Endodermal cell (in vitro differentiated cells): ENCODE measurements around the gene OXCT1. TPM values are rescaled to one million over a fixed set of nuclear protein-coding genes. Genes with fewer than 3 reads are reported as not detected.

ENCODE experiments used
- DNase-seq: peaks from one replicate; pipeline ENCODE4 v3.0.0-alpha.2; 2017
- H3K27ac ChIP-seq: 2 replicates; pipeline ENCODE4 v1.5.1; 2013; ENCODE audit warnings: mild to moderate bottlenecking, low read depth, low read length, moderate library complexity
- H3K27me3 ChIP-seq: 2 replicates; pipeline ENCODE4 v1.6.1; 2013; ENCODE audit warnings: mild to moderate bottlenecking, low read length, moderate library complexity; ENCODE audit not compliant: insufficient read depth, control insufficient read depth, poor library complexity, severe bottlenecking
- H3K36me3 ChIP-seq: 2 replicates; pipeline ENCODE4 v1.7.0; 2013; ENCODE audit warnings: mild to moderate bottlenecking, low read length, moderate library complexity; ENCODE audit not compliant: control insufficient read depth, insufficient read depth
- H3K4me1 ChIP-seq: one replicate; pipeline ENCODE4 v1.7.0; 2013; ENCODE audit warnings: low read length; ENCODE audit not compliant: control insufficient read depth, insufficient read depth
- H3K4me3 ChIP-seq: 2 replicates; pipeline ENCODE4 v1.5.1; 2013; ENCODE audit warnings: mild to moderate bottlenecking, low read length, moderate library complexity
- H3K9ac ChIP-seq: 2 replicates; pipeline ENCODE4 v1.6.1; 2013; ENCODE audit warnings: mild to moderate bottlenecking, low read length, moderate library complexity; ENCODE audit not compliant: poor library complexity, severe bottlenecking; ENCODE audit errors: extremely low read depth
- H3K9me3 ChIP-seq: 2 replicates; pipeline ENCODE4 v1.6.1; 2013; ENCODE audit warnings: mild to moderate bottlenecking, low read length, moderate library complexity; ENCODE audit not compliant: control insufficient read depth
- H3K27ac Mint-ChIP-seq: 2 replicates; pipeline ENCODE4 v1.8.0; 2020; ENCODE audit warnings: mixed read lengths
- H3K27me3 Mint-ChIP-seq: 2 replicates; pipeline ENCODE4 v1.8.0; 2021; ENCODE audit warnings: mild to moderate bottlenecking, mixed read lengths; ENCODE audit not compliant: insufficient read depth
- H3K36me3 Mint-ChIP-seq: 2 replicates; pipeline ENCODE4 v1.8.0; 2020; ENCODE audit warnings: low read depth, mixed read lengths
- H3K4me1 Mint-ChIP-seq: 2 replicates; pipeline ENCODE4 v1.8.0; 2020; ENCODE audit warnings: mixed read lengths
- H3K4me3 Mint-ChIP-seq: 2 replicates; pipeline ENCODE4 v1.8.0; 2020; ENCODE audit warnings: mild to moderate bottlenecking, moderate library complexity, mixed read lengths
- H3K9me3 Mint-ChIP-seq: 2 replicates; pipeline ENCODE4 v1.8.0; 2020; ENCODE audit warnings: mild to moderate bottlenecking, mixed read lengths
- WGBS, 2 experiments: methylation state at CpG; one replicate each; pipeline versions ENCODE4 v1.1.5 to v1.1.7; 2013; ENCODE audit warnings: missing lambda C conversion rate in 2 of 2, mixed read lengths in 1 of 2; ENCODE audit not compliant: insufficient coverage in 1 of 2, insufficient read length in 1 of 2; 5-methylcytosine and 5-hydroxymethylcytosine counted together
- total RNA-seq, 2 donors: library from RNA; stranded (reverse); fragmentation: NEBNext Ultra II Directional in 1 of 2; extraction: Animal tissue kit (Norgen Biotek cat#: 25700) in 1 of 2; gene quantifications; 2 replicates in 1 of 2; 3 replicates in 1 of 2; pipeline ENCODE4 v1.2.1, GENCODE V29; 2021
- TF ChIP-seq, protein P1 (sequence below): fragments of 200-600 bp; sonication (generic); conservative IDR thresholded peaks from 2 replicates; pipeline ENCODE4 v1.5.0; 2021; ENCODE audit warnings: antibody characterized with exemption, mild to moderate bottlenecking

OXCT1 gene
- total RNA-seq, 2 donors from 2014 or later: 24.5 to 25.1 TPM

DNA sequence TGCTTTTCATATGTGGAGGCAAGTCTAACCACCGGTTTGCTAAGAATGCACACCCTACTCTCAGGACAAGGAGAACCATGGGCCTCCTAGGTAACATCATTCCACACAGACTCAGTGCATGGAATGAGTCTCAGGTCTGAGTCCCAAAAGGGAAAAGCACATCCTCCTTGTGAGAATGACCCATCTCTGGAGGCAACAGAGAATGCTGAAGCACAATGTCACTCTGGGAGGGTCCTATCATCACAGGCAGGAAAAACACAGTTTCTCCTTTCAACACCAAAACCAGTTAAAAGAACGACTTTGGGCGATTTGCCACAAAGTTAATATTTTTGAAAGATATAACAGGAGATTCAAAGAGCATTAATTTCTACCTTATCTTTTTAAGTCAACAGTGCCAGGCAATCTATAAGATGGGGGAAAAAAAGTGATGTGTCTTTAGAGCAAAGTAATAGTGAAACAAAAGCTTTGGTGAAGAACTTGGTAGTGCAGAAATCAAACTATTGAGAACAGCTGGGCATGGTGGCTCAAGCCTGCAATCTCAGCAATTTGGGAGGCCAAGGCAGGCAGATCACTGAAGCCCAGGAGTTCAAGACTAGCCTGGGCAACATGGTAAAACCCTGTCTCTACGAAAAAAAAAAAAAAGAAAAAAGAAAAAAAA is 97.3 kb downstream of the OXCT1 start:
- WGBS, 2 experiments: 96% methylated on average over 4 of the region's 4 CpGs; no CpG with 5 or more reads in 1 of the 2 experiments
- no peaks in the 10 kb centered on the region for H3K4me1 ChIP-seq
- H3K9me3 ChIP-seq: no peaks in the 10 kb centered on the region
- TF ChIP-seq, protein P1, sequence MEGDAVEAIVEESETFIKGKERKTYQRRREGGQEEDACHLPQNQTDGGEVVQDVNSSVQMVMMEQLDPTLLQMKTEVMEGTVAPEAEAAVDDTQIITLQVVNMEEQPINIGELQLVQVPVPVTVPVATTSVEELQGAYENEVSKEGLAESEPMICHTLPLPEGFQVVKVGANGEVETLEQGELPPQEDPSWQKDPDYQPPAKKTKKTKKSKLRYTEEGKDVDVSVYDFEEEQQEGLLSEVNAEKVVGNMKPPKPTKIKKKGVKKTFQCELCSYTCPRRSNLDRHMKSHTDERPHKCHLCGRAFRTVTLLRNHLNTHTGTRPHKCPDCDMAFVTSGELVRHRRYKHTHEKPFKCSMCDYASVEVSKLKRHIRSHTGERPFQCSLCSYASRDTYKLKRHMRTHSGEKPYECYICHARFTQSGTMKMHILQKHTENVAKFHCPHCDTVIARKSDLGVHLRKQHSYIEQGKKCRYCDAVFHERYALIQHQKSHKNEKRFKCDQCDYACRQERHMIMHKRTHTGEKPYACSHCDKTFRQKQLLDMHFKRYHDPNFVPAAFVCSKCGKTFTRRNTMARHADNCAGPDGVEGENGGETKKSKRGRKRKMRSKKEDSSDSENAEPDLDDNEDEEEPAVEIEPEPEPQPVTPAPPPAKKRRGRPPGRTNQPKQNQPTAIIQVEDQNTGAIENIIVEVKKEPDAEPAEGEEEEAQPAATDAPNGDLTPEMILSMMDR: no peak
- no peak overlapping the region for H3K27ac ChIP-seq
- Mint-ChIP-seq H3K9me3 (no peaks in the 10 kb centered on the region), H3K27me3 (peaks cover 2% of the 10 kb centered on the region), H3K4me3 (no peak overlapping the region), H3K27ac (no peak overlapping the region), H3K36me3 (no peaks in the 10 kb centered on the region), H3K4me1 (peaks cover 8% of the 10 kb centered on the region)
- no peaks in the 10 kb centered on the region for H3K27me3 ChIP-seq
- H3K9ac ChIP-seq: no peak overlapping the region
- H3K4me3 ChIP-seq: no peak overlapping the region
- no peak for DNase-seq
- H3K36me3 ChIP-seq: no peaks in the 10 kb centered on the region

DNA sequence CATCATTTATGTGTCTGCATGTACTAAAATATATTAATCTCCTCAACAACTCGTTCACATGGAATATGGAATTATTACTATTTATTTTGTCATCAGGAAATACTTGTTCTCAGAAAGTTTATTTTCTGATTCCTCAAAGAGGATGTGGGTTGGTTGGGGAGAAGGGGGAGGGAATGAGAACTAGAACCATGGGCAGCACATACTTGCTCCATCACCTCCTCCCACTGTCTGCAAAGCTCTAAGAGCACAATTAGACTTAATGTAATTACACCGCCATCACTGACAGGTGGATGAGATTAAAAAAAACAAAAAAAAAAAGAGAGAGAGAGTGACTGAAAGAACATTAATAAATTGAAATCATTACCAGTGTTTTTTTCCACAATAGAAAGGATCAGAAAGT is 98.2 kb downstream of the OXCT1 start:
- Mint-ChIP-seq H3K36me3 (no peaks in the 10 kb centered on the region), H3K27me3 (peaks cover 2% of the 10 kb centered on the region), H3K4me3 (no peak overlapping the region), H3K27ac (no peak overlapping the region), H3K9me3 (no peaks in the 10 kb centered on the region), H3K4me1 (peaks cover 8% of the 10 kb centered on the region)
- TF ChIP-seq, protein P1: no peak
- no peaks in the 10 kb centered on the region for H3K36me3 ChIP-seq
- no peaks in the 10 kb centered on the region for H3K27me3 ChIP-seq
- no peak overlapping the region for H3K4me3 ChIP-seq
- no peaks in the 10 kb centered on the region for H3K9me3 ChIP-seq
- no peak for DNase-seq
- H3K4me1 ChIP-seq: no peaks in the 10 kb centered on the region
- H3K27ac ChIP-seq: no peak overlapping the region
- no CpG with 5 or more reads among the region's 2 CpGs for WGBS, 2 experiments
- H3K9ac ChIP-seq: no peak overlapping the region

DNA sequence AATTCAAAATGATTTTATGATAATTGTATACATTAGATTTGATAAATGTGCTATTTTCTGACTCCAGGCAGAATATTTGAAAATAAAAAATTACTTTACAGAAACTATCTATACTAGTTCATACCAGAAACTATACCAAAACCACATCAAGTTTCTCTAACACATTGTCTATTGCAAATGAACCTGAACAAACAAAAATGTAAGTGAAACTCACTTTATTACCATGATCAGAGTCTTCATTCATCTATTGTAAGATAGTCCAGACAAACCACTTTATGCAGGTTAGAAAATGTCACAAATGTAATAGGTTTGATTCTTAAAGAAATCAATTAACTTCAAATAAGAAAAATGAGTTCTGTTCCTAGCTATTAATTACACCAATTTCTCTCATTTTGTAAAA is 99.4 kb downstream of the OXCT1 start:
- H3K4me1 ChIP-seq: no peaks in the 10 kb centered on the region
- TF ChIP-seq, protein P1: no peak
- H3K9me3 Mint-ChIP-seq: no peaks in the 10 kb centered on the region

More for the DNA sequence above, 99.4 kb downstream of the OXCT1 start:
- no peak for DNase-seq
- H3K36me3 Mint-ChIP-seq: no peaks in the 10 kb centered on the region
- H3K27me3 Mint-ChIP-seq: peaks cover 5% of the 10 kb centered on the region
- Histone ChIP-seq H3K9ac (no peak overlapping the region), H3K4me3 (no peak overlapping the region), H3K27ac (no peak overlapping the region), H3K27me3 (peaks cover 6% of the 10 kb centered on the region), H3K9me3 (no peaks in the 10 kb centered on the region), H3K36me3 (no peaks in the 10 kb centered on the region)
- no peaks in the 10 kb centered on the region for H3K4me1 Mint-ChIP-seq
- H3K4me3 Mint-ChIP-seq: no peak overlapping the region
- no peak overlapping the region for H3K27ac Mint-ChIP-seq
